ENCODE data around the gene MEIOB. TPM values are rescaled to one million over a fixed set of nuclear protein-coding genes. Genes with fewer than 3 reads are reported as not detected.
A peak's percentile ranks its signal among the peaks of the same experiment; 100 is the strongest.

MEIOB gene
- total and polyA plus RNA-seq, 4 donors = 0.21 to 0.28 TPM; not detected in 2

DNA sequence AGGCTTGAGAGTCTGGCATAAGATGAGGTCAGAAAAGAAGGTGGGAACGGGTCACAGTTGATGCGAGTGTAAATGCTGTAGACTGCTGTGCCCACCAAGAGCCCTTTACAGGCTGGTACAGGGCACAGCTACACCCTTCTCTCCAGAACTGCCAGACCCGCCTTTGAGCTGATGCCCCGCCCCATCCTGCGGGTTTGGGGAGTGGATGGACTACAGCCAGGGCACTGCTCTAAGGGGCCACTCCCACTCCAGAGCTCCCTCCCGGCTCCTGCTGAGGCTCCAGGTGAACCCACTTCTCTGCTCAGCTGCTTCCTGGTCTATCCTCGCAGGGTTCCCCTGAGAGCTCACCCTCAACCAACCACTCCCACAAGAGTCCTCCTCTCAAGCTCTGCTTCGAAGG lies 12.3 kb downstream of the MEIOB start:
- Histone ChIP-seq H3K9ac (ENCODE audit: insufficient read depth in 1 of 2, low read length in 2 of 2) (no peak overlapping the region), H3K27ac (ENCODE audit: low read depth in 1 of 2, low read length in 1 of 2) (no peak overlapping the region), H3K36me3 (ENCODE audit: control insufficient read depth in 4 of 4, insufficient read depth in 4 of 4, low read length in 4 of 4) (no peaks in the 10 kb centered on the region), H3K4me1 (ENCODE audit: control insufficient read depth in 5 of 5, insufficient read depth in 5 of 5, low read length in 5 of 5) (peaks cover 0 to 3% (median 0%) of the 10 kb centered on the region in 5 donors), H3K27me3 (ENCODE audit: control insufficient read depth in 3 of 3, insufficient read depth in 3 of 3, low read length in 2 of 3) (peaks cover 2 to 42% (median 23%) of the 10 kb centered on the region in 3 donors), H3K9me3 (ENCODE audit: control insufficient read depth in 4 of 4, insufficient read depth in 3 of 4, low read length in 3 of 4) (no peaks in the 10 kb centered on the region), H3K4me3 (no peak overlapping the region)
- ATAC-seq (ENCODE audit: insufficient read depth, low FRiP score) (no peak), DNase-seq (peak in 1 of 3 donors; percentile 2)
- TF ChIP-seq, protein P1, sequence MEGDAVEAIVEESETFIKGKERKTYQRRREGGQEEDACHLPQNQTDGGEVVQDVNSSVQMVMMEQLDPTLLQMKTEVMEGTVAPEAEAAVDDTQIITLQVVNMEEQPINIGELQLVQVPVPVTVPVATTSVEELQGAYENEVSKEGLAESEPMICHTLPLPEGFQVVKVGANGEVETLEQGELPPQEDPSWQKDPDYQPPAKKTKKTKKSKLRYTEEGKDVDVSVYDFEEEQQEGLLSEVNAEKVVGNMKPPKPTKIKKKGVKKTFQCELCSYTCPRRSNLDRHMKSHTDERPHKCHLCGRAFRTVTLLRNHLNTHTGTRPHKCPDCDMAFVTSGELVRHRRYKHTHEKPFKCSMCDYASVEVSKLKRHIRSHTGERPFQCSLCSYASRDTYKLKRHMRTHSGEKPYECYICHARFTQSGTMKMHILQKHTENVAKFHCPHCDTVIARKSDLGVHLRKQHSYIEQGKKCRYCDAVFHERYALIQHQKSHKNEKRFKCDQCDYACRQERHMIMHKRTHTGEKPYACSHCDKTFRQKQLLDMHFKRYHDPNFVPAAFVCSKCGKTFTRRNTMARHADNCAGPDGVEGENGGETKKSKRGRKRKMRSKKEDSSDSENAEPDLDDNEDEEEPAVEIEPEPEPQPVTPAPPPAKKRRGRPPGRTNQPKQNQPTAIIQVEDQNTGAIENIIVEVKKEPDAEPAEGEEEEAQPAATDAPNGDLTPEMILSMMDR (IDR thresholded peaks at IDR 0.05; ENCODE audit: control extremely low read depth, extremely low read depth) = no peak
- 24 to 31% methylated on average over 8 of the region's 8 CpGs for WGBS, 2 donors

DNA sequence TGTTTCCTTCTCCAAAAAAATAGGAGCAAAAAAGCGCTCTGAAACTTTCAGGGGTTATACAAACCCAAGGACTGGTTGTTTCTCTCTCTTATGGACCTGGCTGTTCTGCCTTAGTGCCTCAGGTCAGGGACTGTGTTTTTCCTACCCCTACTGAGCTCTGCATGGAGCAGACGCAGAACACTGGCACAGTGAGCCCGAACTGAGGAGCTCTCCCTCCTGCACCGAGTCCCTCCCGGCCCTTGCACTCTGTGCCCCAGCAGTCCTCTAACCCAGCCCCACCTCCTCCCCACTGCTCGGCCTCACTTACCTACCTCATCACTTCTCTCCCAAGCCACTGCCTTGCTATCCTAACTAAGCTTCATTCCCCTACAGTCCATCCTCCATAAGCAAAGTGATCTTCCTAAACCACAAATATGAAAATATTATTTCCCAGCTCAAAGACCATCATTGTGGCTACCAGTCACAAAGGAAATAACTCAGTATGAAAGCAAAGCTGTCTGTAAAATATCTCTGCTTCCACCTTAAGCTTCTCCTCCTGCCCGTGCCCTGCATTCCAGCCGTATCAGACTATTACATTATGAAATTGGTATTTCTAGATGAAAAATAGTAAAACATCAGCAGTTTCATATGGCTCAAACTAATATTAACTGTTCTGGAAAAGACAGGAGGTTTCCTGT lies 13.6 kb downstream of the MEIOB start:
- Histone ChIP-seq H3K36me3 (ENCODE audit: control insufficient read depth in 4 of 4, insufficient read depth in 4 of 4, low read length in 4 of 4) (no peaks in the 10 kb centered on the region), H3K27ac (ENCODE audit: low read depth in 1 of 2, low read length in 1 of 2) (no peak overlapping the region), H3K27me3 (ENCODE audit: control insufficient read depth in 3 of 3, insufficient read depth in 3 of 3, low read length in 2 of 3) (peaks cover 6 to 41% (median 21%) of the 10 kb centered on the region in 3 donors), H3K4me1 (ENCODE audit: control insufficient read depth in 5 of 5, insufficient read depth in 5 of 5, low read length in 5 of 5) (peaks cover 0 to 3% (median 0%) of the 10 kb centered on the region in 5 donors), H3K9me3 (ENCODE audit: control insufficient read depth in 4 of 4, insufficient read depth in 3 of 4, low read length in 3 of 4) (no peaks in the 10 kb centered on the region), H3K9ac (ENCODE audit: insufficient read depth in 1 of 2, low read length in 2 of 2) (no peak overlapping the region), H3K4me3 (no peak overlapping the region)
- WGBS, 2 donors = 19 to 23% methylated on average over 8 of the region's 8 CpGs
- DNase-seq (no peak), ATAC-seq (ENCODE audit: insufficient read depth, low FRiP score) (no peak)
- TF ChIP-seq, protein P1 (IDR thresholded peaks at IDR 0.05; ENCODE audit: control extremely low read depth, extremely low read depth) = no peak

DNA sequence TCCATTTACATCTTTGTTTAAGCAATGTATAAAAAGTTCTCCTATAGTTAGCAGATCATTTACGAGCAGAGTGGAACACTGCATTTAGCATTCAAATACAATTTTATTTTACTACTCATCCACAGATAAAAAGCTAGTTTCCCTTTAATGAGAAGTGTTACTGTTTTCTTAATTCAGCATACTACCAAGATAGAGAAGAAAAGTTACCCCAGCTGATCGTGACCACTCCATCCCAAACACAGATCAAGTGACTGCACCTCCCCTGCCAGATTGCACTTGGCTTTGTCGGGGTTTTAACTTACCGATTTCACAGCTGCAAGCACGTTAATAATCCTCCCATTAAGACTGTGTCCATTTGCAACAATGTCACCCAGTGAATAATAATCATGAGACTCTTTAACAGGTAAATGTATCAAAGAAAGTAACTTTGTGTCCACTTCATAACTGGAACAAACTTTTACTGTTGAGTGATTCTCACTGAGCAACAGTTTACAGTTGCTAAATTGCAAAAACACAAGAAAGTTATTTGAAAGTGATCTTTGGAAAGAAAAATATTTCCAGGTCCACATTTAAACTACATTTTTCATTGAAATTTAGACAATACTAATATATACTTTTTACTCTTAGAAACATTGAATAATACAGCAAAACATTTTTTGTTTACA lies 14.4 kb downstream of the MEIOB start:
- no peak for ATAC-seq (ENCODE audit: insufficient read depth, low FRiP score)
- Histone ChIP-seq H3K9ac (ENCODE audit: insufficient read depth in 1 of 2, low read length in 2 of 2) (no peak overlapping the region), H3K27me3 (ENCODE audit: control insufficient read depth in 3 of 3, insufficient read depth in 3 of 3, low read length in 2 of 3) (peaks cover 6 to 41% (median 22%) of the 10 kb centered on the region in 3 donors), H3K4me1 (ENCODE audit: control insufficient read depth in 5 of 5, insufficient read depth in 5 of 5, low read length in 5 of 5) (peaks cover 0 to 3% (median 0%) of the 10 kb centered on the region in 5 donors), H3K36me3 (ENCODE audit: control insufficient read depth in 4 of 4, insufficient read depth in 4 of 4, low read length in 4 of 4) (no peaks in the 10 kb centered on the region), H3K27ac (ENCODE audit: low read depth in 1 of 2, low read length in 1 of 2) (no peak overlapping the region), H3K4me3 (no peak overlapping the region), H3K9me3 (ENCODE audit: control insufficient read depth in 4 of 4, insufficient read depth in 3 of 4, low read length in 3 of 4) (no peaks in the 10 kb centered on the region)
- TF ChIP-seq, protein P1 (IDR thresholded peaks at IDR 0.05; ENCODE audit: control extremely low read depth, extremely low read depth) = no peak
- WGBS, 2 donors = 52 to 56% methylated on average over 5 of the region's 5 CpGs
- DNase-seq = no peak

Data from lung (tissue), 12 donors.